ENCODE results near the gene VARS1.

DNA sequence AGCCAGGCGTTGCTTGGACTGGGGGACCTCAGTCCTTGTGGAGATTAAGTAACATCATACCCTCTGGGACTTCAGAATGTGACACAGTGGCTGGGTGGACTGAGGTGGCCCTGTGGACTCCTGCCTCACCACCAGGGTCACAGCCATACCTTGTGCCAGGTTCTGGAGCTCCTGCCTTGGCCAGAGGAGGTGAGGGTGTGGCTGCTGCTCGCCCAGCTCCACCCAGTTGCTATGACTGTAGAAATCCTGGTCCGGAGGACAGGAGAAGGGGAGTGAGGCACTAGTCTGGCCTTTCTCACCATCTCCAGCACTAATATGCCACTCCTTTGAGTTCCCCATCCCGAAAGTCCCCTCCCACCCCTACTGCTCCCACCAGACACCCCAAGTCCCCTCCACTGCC, 20.4 kb downstream of the VARS1 start:
- TF ChIP-seq CTCF (conservative IDR thresholded peaks at IDR 0.05): no peak
- TF ChIP-seq EZH2 (IDR thresholded peaks at IDR 0.05; ENCODE audit: low read depth): no peak
